Measurements from ENCODE around the gene TMEM191B. TPM values are rescaled to one million over a fixed set of nuclear protein-coding genes. Genes with fewer than 3 reads are reported as not detected.
"Not testable (repeated sequence)": the region's sequence is repeated elsewhere in the genome, so short reads cannot be mapped to it uniquely, and the experiment has no call there.

The TMEM191B gene
- total RNA-seq, 1 donor from 2014 or later: 0.37 TPM

DNA sequence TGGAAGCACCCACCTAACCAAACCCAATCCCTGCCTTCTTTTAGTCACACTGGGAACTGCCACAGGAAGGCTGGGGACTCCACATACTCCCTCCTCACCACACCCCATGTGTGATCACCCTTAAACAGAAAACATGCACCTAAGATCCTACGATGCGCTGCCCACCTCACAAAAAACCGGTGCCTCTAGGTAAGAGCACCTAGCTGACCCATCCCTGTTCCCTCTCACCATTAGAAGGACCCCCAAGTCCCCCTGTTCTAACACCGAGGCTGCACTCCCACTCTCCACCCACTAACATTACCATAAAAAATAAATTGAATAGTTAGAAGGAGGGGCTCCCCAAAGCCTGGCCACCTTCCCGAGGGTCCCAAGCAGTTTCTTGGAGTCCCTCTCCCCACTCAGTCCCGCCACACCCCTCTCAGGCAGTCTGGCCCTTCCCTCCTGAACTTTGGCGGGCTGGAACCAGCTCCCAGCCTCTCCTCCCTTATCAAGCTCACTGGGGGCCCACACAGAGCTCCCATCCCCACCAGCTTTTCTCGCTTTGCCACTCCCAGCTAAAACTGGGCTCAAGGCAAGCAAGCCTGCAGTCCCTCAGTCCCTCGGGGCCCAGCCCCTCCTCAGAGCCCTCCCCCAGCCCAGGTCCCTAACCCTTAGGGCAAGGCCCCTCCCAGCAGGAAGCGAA is 46.0 kb downstream of the TMEM191B start:
- H3K4me3 Mint-ChIP-seq (ENCODE audit: low read depth); H3K9me3 Mint-ChIP-seq; intact Hi-C loops (cut with micrococcal nuclease); H3K4me1 Mint-ChIP-seq (ENCODE audit: low read depth); DNase-seq (ENCODE audit: low spot score); H3K27ac Mint-ChIP-seq; H3K27me3 Mint-ChIP-seq (ENCODE audit: low read depth); H3K36me3 Mint-ChIP-seq (ENCODE audit: low read depth): not testable (repeated sequence)

DNA sequence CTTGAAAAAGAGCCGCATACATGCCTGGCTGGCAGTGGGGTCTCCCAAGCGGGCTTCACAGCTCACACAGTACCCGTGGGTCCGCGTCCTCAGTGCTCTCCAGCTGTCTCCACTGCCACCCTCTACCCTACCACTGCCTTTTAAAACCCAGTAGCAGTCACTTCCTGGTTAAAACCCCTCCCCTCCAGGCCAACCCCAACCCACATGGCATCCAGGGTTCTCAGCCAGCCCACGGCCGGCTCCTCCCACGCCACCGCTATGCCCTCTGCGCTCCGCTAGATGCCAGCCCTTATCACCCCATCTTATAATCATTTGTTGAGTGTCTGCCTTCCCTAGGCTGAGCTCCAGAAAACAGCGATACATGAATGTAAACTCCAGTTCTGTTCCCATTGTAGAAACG is 47.0 kb downstream of the TMEM191B start:
- H3K4me3 Mint-ChIP-seq (ENCODE audit: low read depth); H3K36me3 Mint-ChIP-seq (ENCODE audit: low read depth); DNase-seq (ENCODE audit: low spot score); H3K4me1 Mint-ChIP-seq (ENCODE audit: low read depth); H3K27me3 Mint-ChIP-seq (ENCODE audit: low read depth); H3K9me3 Mint-ChIP-seq; intact Hi-C loops (cut with micrococcal nuclease); H3K27ac Mint-ChIP-seq: not testable (repeated sequence)

DNA sequence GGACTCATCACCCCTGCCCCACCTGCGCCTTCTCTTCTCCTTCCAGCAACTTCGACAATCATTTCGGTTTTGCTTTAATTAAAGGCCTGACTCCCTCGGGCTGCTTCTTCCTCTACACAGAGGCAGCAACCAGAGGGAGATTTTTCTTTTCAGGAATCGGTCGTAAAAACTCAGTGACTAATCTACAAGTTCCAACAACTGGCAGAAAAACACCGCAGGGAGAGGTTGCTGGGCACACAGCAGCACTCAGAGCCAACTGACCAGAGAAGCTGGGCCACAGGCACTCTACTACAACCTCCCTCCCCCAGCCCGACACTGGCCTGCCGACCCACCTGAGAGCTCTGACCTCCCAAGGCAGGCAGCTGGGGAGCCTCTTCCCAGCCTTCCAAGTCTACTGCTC is 48.1 kb downstream of the TMEM191B start:
- DNase-seq (ENCODE audit: low spot score); H3K4me1 Mint-ChIP-seq (ENCODE audit: low read depth); H3K27me3 Mint-ChIP-seq (ENCODE audit: low read depth); H3K4me3 Mint-ChIP-seq (ENCODE audit: low read depth); H3K36me3 Mint-ChIP-seq (ENCODE audit: low read depth); H3K27ac Mint-ChIP-seq; intact Hi-C loops (cut with micrococcal nuclease); H3K9me3 Mint-ChIP-seq: not testable (repeated sequence)

DNA sequence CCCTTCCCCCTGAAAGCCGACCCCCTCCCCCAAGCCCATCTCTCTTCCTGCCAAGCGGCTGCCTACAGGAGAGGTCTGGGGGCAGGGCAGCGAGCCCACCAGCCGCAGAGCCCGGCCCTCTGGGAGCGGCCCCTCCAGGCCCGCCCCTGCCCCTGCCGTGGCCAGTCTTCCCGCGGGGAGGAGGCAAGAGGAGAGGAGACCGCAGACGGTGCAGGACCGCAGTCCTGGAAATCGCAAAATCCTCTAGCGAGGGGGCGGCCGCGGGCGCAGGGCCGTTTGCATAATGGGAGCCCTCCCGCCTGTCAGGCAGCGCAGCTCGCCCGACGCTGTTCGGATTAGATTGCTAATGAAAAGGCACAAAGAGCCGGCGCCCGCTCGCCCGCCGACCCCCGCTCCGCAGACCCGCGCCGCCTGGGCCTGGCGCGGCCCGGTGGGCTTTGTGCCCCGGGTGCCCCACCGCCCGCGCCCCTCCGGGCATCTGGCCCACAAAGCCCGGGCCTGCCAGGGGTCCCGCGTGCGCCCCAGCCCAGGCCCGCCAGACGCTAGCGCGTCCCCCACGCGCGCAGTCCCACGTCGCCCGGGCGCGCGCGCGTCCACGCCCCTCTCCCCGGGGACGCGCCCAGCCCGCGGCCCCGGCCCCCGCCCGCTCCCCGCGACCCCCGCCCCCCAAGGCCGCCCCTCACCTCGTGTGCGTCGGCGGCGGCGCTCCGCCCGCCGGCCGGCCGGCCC is 49.7 kb downstream of the TMEM191B start:
- H3K4me3 Mint-ChIP-seq (ENCODE audit: low read depth); H3K9me3 Mint-ChIP-seq; DNase-seq (ENCODE audit: low spot score); H3K27ac Mint-ChIP-seq; H3K27me3 Mint-ChIP-seq (ENCODE audit: low read depth); H3K4me1 Mint-ChIP-seq (ENCODE audit: low read depth); intact Hi-C loops (cut with micrococcal nuclease); H3K36me3 Mint-ChIP-seq (ENCODE audit: low read depth): not testable (repeated sequence)

DNA sequence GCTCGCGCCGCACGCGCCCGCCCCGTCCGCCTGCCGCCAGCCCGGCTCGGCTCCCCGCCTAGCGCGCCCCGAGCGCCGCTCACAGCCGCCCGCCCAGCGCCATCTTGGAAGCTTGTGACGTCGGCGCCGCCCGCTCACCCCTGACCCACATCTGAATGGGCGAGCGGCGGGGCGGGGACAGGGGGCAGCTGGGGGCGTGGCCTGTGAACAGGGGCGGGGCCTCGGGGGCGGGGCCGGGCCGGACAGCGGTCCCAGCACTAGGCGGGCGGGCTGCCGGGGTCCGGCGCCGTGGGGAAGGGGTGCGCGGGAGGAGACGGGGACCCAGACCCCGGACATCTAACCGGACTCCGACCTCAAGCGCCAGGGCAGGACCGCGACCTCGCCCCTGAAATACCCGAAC is 50.2 kb downstream of the TMEM191B start:
- H3K4me1 Mint-ChIP-seq (ENCODE audit: low read depth); H3K36me3 Mint-ChIP-seq (ENCODE audit: low read depth); H3K9me3 Mint-ChIP-seq; DNase-seq (ENCODE audit: low spot score); intact Hi-C loops (cut with micrococcal nuclease); H3K4me3 Mint-ChIP-seq (ENCODE audit: low read depth); H3K27ac Mint-ChIP-seq; H3K27me3 Mint-ChIP-seq (ENCODE audit: low read depth): not testable (repeated sequence)

Other genes with a start within 250 kb of the TMEM191B start
- gene GGTLC3, start 9.6 kb upstream of the TMEM191B start, total RNA-seq: not detected in 2 replicates
- 0.27 and 0.37 TPM in 2 replicates for gene RIMBP3, start 84.1 kb downstream of the TMEM191B start, total RNA-seq

Data from activated T-helper 2 cell treated with anti-CD3 and anti-CD28 coated beads, Interferon-gamma antibody, Interleukin-2, Interleukin-4, amounts not matched to agents 10 μg/mL and 5 μg/mL and 100 μg/mL, durations not matched to agents 14 hours and 24 hours and 36 hours (primary cell).